ENCODE measurements around the gene ITGA2B. TPM values are rescaled to one million over a fixed set of nuclear protein-coding genes. Genes with fewer than 3 reads are reported as not detected.

The ITGA2B gene
- total and polyA plus RNA-seq, 2 of the 13 experiments (the other 11 are each of a cell fraction or from before 2014, with no cell fraction given), result 0.38 to 1.1 TPM

GRCh38 chr17:44326861-44327444 is 62.5 kb downstream of the ITGA2B start (continued):
- 0 out of 2 replicates have a peak, but pooled peaks have one; percentile 29 for TF ChIP-seq RCOR2 (CRISPR knock-in tag; IDR thresholded peaks at IDR 0.05)
- TF ChIP-seq RXRB (CRISPR knock-in tag; IDR thresholded peaks at IDR 0.05; ENCODE audit: borderline replicate concordance), result peak; percentile 45; the same call in 1 of the 2 replicates
- TF ChIP-seq HDAC1 (CRISPR knock-in tag; IDR thresholded peaks at IDR 0.05), result peak; percentile 83
- TF ChIP-seq EP300 (IDR thresholded peaks at IDR 0.05; ENCODE audit: low read depth in 2 of 2, low read length in 2 of 2), result peak in 1 of 2 experiments; percentile 18; a peak in 2 of 4 replicates
- TF ChIP-seq EP300 (CRISPR knock-in tag; IDR thresholded peaks at IDR 0.05; ENCODE audit: borderline replicate concordance), result no peak; the same call in 1 of the 2 replicates
- TF ChIP-seq ZBTB20 (CRISPR knock-in tag; IDR thresholded peaks at IDR 0.05; ENCODE audit: borderline replicate concordance, low read depth), result peak; percentile 37; the same call in 1 of the 2 replicates
- TF ChIP-seq SALL1 (CRISPR knock-in tag; IDR thresholded peaks at IDR 0.05), result peak; percentile 91
- TF ChIP-seq ZNF652 (CRISPR knock-in tag; IDR thresholded peaks at IDR 0.05; ENCODE audit: borderline replicate concordance, low read depth), result peak; percentile 14; the same call in 1 of the 2 replicates
- no peak for TF ChIP-seq SNAPC2 (CRISPR knock-in tag; IDR thresholded peaks at IDR 0.05)
- 0 out of 2 replicates have a peak, but pooled peaks have one; percentile 57 for TF ChIP-seq ZNF503 (CRISPR knock-in tag; IDR thresholded peaks at IDR 0.05)
- 0 out of 2 replicates have a peak, but pooled peaks have one; percentile 58 for TF ChIP-seq ADNP (CRISPR knock-in tag; IDR thresholded peaks at IDR 0.05)
- TF ChIP-seq ZNF598 (CRISPR knock-in tag; IDR thresholded peaks at IDR 0.05; ENCODE audit: borderline replicate concordance), result no peak
- peak; percentile 76; the same call in 1 of the 2 replicates for TF ChIP-seq TFDP1 (CRISPR knock-in tag; IDR thresholded peaks at IDR 0.05; ENCODE audit: borderline replicate concordance)
- no peak for TF ChIP-seq CEBPB (IDR thresholded peaks at IDR 0.05; ENCODE audit: borderline replicate concordance, low read depth, low read length)
- TF ChIP-seq THAP9 (CRISPR knock-in tag; IDR thresholded peaks at IDR 0.05; ENCODE audit: borderline replicate concordance), result 0 out of 2 replicates have a peak, but pooled peaks have one; percentile 28
- TF ChIP-seq PITX1 (CRISPR knock-in tag; IDR thresholded peaks at IDR 0.05), result peak; percentile 64
- no peak for TF ChIP-seq SIX4 (CRISPR knock-in tag; IDR thresholded peaks at IDR 0.05)
- no peak for TF ChIP-seq LCORL (IDR thresholded peaks at IDR 0.05)
- TF ChIP-seq LCORL (CRISPR knock-in tag; IDR thresholded peaks at IDR 0.05), result 0 out of 2 replicates have a peak, but pooled peaks have one; percentile 61
- TF ChIP-seq TFE3 (CRISPR knock-in tag; IDR thresholded peaks at IDR 0.05), result peak; percentile 73
- TF ChIP-seq MXD4 (CRISPR knock-in tag; IDR thresholded peaks at IDR 0.05), result peak; percentile 98
- TF ChIP-seq ZNF781 (CRISPR knock-in tag; IDR thresholded peaks at IDR 0.05; ENCODE audit: borderline replicate concordance, not compliant biosample characterization), result peak; percentile 35
- TF ChIP-seq ZNF256 (CRISPR knock-in tag; conservative IDR thresholded peaks at IDR 0.05), result no peak
- TF ChIP-seq FOXA3 (CRISPR knock-in tag; IDR thresholded peaks at IDR 0.05), result peak; percentile 34; the same call in 1 of the 2 replicates
